HuH-7 (cell line): Measurements from ENCODE around the gene STX8.
"Not testable (repeated sequence)": the region's sequence is repeated elsewhere in the genome, so short reads cannot be mapped to it uniquely, and the experiment has no call there.

Experiments
- DNase-seq: peaks from one replicate; pipeline ENCODE4 v3.0.0; 2011; ENCODE audit warnings: low spot score

The STX8 gene

DNA sequence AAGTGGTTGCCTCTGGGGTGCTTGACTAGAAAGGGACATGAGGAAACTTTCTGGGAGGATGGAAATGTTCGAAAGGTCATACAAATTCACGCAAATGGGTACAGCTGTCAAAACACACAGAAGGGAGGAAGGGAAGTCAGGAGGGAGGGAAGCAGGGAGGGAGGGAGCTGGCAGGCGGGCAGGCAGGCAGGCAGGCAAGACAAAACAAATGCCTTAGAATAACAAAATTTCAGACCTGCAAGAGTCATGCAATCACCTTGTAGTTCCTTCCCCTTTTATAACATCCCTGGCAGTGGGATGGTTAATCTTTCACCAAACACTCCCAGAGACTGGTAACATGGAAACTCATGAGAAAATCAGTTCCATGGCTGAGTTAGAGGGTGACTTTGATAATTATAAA lies 189.2 kb downstream of the STX8 start:
- peak; percentile 19 for DNase-seq

DNA sequence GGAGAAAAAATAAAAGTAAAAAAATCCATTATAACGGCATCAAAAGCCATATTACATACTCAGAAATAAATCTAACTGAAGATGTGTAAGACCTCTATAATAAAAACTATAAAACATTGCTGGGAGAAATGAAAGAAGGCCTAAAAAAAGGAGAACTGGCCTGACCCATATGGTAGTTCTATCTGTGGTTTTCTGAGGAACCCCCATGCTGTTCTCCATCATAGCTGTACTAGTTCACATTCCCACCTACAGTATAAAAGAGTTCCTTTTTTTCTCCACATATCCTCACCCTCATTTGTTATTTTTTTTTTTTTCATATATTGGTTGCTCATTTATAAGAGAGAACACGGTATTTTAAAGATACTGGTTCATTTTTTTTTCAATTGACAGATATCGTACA lies 191.8 kb downstream of the STX8 start:
- DNase-seq = no peak

DNA sequence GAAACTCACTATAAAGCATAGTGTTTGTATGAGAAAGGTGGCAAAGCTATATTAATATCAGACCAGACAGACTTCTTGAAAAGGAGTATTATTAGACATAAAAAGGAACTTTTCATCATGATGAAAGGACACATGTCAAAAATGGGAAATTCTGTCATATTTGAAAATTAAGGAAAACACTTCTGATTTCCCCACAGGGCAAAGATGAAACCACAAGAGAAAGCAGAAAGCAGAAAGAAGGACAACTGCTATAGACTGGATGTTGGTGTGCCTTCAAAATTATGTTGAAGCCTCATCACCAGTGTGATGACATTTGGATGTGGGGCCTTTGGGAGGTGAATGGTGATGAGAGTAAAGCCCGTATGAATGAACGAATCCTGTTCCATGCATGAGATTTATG lies 193.0 kb downstream of the STX8 start:
- DNase-seq = no peak

DNA sequence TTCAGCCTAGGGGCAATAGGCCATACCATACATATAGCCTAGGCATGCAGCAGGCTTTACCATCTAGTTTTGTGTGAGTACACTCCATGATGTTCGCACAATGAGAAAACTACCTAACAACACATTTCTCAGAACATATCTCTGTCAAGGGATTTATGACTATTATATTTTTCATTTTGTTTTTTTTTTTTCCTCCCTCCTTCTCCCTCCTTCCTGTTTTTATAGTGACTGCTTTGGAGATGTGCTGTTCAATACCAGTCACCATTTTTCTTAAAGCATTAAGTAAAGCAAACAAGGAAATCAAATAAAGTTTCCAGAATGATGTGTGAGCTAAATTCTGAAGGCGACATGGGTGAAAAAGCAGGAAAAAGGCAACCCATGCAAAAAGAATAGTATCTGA lies 194.6 kb downstream of the STX8 start:
- DNase-seq = no peak

DNA sequence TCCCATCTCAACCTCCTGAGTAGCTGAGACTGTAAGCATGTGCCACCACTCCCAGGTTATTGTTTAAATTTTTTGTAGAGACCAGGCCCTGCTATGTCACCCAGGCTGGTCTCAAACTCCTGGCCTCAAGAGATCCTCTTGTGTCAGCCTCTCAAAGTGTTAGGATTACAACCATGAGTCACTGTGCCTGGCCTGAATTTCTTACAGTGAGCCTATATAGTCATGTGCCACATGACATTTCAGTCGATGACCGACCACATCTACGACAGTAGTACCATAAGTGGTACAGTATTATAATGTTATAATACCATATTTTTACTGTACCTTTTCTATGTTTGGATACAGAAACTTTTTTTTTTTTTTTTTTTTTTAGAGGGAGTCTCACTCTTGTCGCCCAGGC lies 195.3 kb downstream of the STX8 start:
- DNase-seq = no peak

DNA sequence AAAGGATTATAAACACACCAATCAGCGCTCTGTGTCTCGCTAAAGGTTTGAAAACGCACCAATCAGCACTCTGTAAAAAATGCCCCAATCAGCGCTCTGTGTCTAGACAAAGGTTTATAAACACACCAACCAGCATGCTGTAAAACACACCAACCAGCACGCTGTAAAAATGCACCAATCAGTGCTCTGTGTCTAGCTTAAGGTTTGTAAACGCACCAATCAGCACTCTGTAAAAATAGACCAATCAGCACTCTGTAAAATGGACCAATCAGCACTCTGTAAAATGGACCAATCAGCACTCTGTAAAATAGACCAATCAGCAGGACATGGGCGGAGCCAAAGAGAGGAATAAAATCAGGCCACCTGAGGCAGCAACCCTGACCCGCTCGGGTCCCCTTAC lies 199.4 kb downstream of the STX8 start:
- not testable (repeated sequence) for DNase-seq

DNA sequence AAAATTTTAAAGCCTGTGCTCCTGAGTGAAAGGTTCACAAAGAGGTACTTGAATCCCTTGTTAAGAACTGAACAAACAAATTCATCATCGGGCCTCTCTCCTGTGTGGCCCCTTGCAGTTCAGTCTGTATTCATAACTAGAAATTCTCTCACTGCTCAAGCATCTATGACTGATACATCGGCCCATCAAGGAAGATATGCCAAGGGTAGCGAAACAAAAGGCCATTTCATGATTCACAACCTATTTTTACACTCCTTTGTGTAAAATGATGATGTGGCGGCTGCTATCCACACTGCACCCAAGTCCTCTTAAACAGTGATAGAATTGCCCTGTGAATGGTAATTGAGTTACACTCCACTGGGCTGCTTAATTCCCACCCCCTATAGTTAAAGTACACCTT lies 204.6 kb downstream of the STX8 start:
- DNase-seq = no peak

DNA sequence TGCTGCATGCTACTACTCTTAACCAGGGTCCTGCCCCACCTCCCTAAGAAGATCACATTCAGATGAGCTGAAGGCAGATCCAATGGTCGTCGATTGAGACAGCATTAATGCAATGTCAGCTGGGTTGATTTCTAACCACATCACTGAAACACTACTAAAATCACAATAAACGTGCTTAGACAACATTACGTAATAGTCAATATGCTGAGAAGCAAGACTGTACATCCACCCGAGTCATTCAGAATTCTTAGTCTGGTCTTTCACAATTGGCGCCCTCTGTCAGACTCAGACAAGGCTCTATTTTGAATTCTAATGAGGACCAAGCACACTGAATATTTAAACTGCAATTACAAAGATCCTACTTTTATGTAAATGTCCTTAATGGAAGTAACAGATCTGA lies 205.2 kb downstream of the STX8 start:
- no peak for DNase-seq

DNA sequence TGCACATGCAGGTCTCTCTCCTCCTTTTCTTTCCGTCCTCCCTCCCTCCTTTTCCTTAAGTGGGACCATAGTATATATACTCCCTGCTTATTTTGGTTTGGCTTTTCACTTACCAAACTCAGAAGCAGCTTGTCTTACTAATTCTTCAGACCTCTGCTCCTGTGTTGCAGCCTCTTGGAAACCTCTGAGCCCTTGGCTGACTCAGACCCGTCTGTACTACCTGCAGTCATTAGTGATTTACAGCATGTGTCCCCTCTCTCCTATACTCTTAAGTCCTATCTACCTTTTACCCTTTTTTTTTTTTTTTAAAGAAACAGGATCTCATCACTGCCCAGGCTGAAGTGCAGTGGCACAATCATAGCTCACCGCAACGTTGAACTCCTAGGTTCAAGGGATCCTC lies 207.0 kb downstream of the STX8 start:
- DNase-seq = no peak

DNA sequence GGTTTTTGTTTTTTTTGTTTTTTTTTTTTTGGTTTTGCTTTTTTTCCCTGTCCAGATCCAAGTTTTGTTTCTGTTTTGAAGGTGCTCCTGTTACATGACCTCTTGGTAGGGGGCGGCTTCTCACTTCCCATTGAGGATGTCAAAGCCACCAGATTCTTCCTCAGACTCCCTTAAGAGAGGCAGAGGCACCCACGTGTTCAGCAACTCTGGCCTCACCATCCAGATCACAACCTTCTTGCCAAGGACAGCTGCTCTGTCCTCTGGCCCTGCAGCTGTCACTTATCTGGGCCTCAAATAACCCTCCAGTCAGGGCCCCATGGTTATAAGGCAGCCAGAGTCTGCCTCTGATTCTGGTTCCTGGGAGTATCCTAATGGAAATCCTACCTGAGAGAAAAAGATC lies 208.5 kb downstream of the STX8 start:
- no peak for DNase-seq

DNA sequence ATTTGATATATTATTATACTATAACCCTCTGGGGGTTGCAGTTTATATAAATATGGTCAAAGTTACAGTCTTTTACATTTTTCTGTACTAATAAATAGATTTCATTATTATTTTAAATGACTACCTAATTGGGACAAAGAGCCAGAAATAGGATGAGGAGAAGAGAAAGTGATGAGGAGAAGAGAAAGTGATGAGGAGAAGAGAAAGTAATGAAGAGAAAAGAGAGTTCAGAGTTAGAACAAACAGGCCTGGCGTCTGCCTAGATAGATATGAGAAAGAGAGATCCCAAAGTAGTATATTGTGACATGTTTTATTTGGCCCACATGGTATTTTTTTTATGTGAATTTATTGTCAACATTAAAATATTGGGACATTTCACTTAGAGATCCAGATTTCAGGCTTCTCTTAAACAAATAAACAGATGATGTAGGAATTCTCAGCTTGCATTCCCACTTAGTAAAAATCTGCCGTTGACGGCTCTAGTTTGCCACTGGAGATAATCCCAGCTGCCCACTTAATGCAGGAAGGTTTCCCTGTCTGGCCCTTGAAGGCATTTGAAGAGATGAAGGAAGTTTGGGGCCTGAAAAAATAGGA lies 210.7 kb downstream of the STX8 start:
- DNase-seq = no peak

DNA sequence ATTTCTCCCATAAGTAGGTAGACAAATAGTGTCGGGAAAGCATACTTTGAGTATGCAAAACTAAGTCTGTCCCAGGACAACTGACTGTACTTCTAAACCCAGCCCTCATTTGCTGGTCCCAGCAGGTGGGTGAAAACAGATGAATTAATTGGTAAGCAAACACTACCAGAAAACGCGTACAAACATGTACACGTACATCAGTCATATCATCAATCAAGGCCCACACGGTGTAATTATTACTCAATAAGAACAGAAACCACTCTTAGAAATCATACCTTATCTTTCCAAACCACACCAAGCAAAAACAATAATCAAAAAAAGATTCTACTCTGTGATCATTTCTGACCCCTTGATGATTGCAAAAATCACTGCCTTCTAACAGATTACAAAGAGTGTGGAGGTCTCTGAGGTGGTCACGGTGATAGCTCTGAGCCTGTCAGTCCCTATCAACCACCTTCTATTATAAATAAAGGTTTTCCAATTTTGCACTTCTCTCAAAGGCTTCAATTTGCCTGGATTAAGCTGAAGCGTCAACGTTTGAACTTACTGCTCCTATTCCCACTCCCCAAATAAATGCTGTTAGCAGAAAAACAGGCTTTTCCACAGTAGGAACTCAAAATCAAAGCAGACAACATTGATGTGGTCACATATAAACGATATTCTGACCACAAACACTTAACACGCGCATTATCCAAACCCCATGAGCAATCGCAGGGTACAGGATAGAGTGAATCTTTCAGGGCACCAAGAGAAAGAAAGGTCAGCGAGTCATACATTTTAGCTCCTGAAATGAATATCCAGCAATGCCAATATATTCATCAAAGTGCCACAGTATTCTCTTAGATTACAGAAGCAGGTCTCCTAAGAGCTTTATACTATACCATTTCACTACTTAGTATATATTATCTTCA lies 211.9 kb downstream of the STX8 start:
- DNase-seq = no peak

DNA sequence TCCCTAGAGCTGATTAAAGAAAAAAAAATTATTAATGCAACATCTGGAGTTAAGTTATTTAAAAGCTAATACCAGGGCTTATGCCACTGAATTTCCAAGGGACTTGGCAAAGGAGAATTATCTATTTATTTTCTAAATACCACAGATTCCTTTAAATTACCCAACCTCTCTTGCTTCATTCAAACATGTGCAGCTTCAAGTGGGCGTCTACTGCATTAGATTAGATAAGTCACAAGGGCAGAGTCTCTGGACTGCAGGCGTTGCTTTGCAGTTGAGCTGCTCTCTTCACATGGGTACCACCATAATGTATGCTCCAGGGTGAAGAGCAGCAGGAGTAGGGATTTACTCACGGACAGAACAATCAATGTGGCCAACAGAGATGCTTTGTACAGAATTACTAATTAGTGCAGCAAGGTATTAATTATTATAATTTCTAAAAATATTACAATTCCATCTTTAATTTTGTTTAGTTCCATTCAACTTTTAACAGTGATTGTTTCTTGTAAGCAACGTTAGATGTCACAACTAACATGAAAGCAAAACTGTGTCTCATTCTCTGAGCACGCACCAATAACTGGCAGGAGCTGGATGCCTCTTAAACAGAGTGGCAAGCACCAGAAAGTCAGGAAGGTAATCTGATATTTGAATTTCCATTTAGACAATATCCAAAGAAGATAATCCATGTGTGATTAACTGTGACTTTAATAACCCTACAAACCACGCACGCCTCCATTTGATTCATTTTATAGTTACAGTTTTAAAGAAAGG lies 214.2 kb downstream of the STX8 start:
- peak; percentile 44 for DNase-seq

DNA sequence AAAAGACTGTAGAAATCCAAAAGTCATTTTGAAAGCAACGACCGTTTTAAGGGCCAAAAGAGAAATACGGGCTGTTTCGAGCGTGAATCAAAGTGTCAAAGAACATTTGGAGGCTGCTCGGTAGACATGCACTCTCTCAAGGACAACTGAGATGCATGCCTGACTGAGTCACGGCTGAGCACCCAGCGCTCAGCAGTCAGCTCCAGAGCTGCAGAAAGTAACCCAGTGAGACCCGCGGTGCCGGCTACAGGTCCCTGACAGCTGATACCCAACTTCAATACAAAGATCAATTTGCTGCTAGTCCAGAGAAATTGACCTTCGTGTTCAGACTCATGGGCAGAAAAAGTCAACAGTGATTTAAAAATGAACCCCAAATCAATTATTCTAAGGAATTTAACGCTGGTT lies 214.9 kb downstream of the STX8 start:
- DNase-seq = no peak

DNA sequence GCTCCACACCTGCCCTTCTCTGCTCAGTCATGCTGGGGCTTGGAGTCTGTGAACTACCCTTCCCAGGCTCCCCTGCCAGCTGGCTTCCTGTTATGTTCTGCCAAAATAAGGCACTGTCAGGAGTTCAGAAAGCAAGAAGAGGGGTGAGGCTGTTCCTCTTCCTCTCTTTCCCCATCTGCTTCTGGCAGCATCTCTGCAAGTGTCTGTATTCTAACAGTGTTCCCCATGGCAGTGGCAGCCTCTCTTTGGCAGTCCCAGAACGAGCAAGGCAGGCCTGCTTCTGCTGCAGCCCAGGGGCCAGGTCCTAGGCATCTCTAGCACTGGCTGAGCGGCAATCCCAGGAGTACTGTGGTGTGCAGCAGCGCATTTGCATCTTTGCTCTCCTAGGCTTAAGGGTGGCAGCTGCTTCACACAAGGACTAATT lies 219.1 kb downstream of the STX8 start:
- no peak for DNase-seq

DNA sequence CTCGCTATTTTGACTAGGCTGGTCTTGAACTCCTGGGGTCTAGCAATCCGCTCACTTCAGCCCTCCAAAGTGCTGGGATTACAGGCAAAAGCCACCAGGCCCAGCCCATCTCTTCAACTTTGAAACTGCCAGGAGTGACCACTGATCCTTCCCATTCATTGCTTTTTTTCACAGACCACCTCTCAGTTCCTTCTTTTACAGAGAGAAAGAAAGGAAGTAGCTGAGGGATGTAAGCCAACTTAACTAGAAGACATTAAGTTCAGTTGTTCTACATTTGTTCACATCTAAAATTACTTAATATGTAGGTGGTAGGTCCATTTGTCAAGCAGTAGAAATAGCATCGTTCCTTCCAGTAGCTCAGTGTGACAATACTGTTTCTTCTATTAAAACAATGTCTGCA lies 219.8 kb downstream of the STX8 start:
- no peak for DNase-seq

DNA sequence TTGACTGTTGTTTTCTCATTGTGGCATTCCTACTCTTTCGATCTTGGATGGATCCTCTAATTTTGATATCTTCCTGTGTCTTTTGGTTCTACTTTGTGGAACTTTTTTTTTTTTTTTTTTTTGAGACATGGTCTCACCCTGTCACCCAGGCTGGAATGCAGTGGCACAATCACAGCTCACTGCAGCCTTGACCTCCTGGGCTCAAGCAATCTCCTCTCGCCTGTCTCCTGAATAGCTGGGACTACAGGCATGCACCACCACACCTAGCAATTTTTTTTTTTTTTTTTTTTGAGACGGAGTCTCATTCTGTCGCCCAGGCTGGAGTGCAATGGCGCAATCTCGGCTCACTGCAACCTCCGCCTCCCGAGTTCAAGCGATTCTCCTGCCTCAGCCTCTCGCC lies 220.4 kb downstream of the STX8 start:
- not testable (repeated sequence) for DNase-seq

DNA sequence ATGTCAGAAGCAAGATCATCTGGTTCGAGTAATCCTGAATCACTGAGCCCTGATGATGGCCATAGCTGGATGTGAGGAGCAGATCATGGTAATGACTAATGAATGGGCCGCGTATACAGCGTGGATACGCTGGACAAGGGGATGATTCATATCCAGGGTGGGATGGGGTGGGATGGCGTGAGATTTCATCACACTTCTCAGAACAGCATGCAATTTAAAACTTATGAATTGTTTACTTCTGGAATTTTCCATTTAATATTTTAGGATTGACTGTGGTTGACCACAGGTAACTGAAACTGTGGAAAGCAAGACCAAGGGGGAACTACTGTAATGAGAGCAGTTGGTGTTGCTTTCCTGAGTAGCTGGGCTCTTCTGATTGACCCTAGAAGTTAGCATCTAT lies 225.5 kb downstream of the STX8 start:
- no peak for DNase-seq

DNA sequence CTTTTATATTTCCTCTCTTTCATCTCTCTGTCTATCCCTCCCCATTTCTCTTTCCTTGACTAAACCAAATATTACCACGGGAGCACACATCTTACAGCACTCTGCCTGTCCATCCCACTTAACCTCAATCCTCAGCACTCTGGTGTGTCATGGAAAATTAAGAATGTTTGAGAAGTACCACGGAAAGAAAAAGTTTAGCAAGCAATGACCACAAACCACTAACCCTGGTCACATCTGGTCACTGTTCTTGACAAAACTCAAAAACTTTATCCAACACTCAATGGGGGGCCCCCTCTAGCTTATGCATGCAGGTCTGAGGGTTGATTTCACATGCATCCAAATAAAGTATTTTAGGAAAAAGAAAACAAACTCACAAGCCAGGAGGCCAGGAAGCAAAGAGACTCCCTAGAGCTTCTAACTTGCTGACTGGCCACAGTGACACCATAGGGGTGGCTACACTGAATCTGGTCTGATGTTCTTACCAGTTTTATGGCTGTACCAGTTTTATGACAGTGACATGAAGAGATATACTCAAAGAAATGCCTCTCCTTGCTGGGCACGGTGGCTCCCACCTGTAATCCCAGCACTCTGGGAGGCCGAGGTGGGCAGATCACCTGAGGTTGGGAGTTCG lies 229.2 kb downstream of the STX8 start:
- DNase-seq = no peak

DNA sequence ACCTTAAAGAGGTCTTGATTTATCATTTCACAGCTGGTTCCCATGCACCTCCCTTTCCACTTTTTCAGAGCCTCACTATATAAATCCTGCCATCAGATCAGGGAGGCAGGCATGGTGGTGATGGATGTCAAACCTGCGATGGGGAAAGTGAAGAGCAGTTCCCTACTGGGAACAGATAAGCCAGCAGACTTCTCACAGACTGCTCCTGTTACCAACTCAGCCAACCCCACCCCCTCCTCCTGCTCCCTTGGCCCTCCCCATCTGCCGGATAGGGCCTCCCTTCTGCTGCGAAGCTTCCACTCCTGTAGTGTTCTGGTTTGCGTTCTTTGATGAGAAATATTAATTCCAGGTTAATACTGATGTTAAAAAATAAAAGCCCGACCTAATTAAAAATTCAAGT lies 232.1 kb downstream of the STX8 start:
- DNase-seq = no peak

DNA sequence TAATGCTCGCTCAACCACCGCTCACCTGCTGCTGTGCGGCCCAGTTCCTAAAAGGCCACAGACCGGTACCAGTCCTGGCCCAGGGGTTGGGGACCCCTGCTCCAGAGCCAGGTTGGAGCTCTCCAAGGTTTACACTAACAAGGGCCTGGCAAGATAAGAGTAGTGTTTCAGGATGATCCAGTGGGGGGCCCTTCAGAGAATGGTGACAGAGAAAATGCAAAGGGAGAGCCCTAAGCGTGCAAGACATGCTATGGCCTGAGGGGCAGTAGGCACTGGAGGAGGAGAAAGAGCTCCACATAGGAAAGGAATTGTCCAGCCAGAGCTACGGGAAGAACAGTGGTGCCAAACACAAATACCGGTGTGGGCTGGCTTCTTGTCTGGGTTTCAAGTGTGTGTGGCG lies 233.4 kb downstream of the STX8 start:
- no peak for DNase-seq

DNA sequence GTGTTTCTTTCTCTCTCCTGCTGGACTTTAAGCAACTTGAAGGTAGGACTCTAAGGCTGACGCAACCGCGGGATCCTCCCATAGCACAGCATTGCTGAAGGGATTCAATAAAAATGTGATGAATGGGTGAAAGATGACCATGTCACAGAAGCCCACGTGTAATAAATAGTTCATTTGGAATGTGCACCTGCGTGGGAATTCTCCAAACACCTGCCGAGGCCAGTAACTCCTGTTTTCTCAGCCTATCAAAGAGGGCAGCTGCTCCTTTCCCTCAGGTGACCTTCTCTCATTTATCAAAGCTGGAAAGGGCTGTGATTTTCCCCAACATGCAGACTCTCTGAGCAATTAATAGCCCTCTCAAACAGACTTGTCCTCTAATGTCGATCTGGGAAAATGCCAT lies 235.7 kb downstream of the STX8 start:
- no peak for DNase-seq

DNA sequence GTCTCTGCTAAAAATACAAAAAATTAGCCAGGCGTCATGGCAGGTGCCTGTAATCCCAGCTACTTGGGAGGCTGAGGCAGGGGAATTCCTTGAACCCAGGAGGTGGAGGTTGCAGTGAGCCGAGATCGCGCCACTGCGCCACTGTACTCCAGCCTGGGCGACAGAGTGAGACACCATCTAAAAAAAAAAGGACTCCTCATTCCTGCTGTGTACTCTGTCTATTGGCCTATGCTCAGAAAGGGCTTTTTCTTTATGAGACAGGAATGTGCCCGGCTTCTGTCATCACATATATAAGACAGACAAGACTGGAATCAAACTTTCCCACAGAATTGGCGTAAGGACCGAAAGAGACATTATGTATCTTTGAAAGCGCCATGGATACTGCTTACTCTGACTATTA lies 236.1 kb downstream of the STX8 start:
- DNase-seq = not testable (repeated sequence)
